GM19452 (cell line): Measurements from ENCODE around the gene RNU6-1.

ENCODE experiments used
- ATAC-seq: cut with Tn5 transposase; IDR thresholded peaks from one replicate; pipeline ENCODE4 v1.9.1; 2021; ENCODE audit not compliant: unreplicated experiment

The RNU6-1 gene

GRCh38 chr15:67839929-67840748 lies at the start of gene RNU6-1:
TSS of gene RNU6-1 (minus strand) at chr15:67840045.
- ATAC-seq: peak; percentile 86

GRCh38 chr15:67887776-67888175 lies 47.9 kb upstream of the RNU6-1 start:
- ATAC-seq: no peak

GRCh38 chr15:67885861-67886260 lies 46.0 kb upstream of the RNU6-1 start:
- ATAC-seq: no peak

GRCh38 chr15:67885175-67885523 lies 45.3 kb upstream of the RNU6-1 start:
- ATAC-seq: no peak

GRCh38 chr15:67884514-67885174 lies 44.8 kb upstream of the RNU6-1 start:
- no peak for ATAC-seq

GRCh38 chr15:67884009-67884408 lies 44.2 kb upstream of the RNU6-1 start:
- ATAC-seq: no peak

GRCh38 chr15:67883234-67883773 lies 43.5 kb upstream of the RNU6-1 start:
- ATAC-seq: no peak

- ATAC-seq: no peak
These were observed 42.8 kb upstream of the RNU6-1 start for GRCh38 chr15:67882487-67883233.

GRCh38 chr15:67880651-67881182 lies 40.9 kb upstream of the RNU6-1 start:
- ATAC-seq: no peak

- ATAC-seq: no peak
These were observed 39.7 kb upstream of the RNU6-1 start for GRCh38 chr15:67879440-67880129.

- ATAC-seq: no peak
These were observed 38.9 kb upstream of the RNU6-1 start for GRCh38 chr15:67878712-67879206.

GRCh38 chr15:67873777-67874176 lies 33.9 kb upstream of the RNU6-1 start:
- no peak for ATAC-seq

- no peak for ATAC-seq
These were observed 31.1 kb upstream of the RNU6-1 start for GRCh38 chr15:67870868-67871408.

- no peak for ATAC-seq
These were observed 29.9 kb upstream of the RNU6-1 start for GRCh38 chr15:67869701-67870100.

- ATAC-seq: no peak
These were observed 25.9 kb upstream of the RNU6-1 start for GRCh38 chr15:67865766-67866165.

- ATAC-seq: no peak
These were observed 25.5 kb upstream of the RNU6-1 start for GRCh38 chr15:67865331-67865730.

- peak; percentile 77 for ATAC-seq
These were observed 23.7 kb upstream of the RNU6-1 start for GRCh38 chr15:67863442-67863987.

- ATAC-seq: no peak
These were observed 23.1 kb upstream of the RNU6-1 start for GRCh38 chr15:67862750-67863441.

- ATAC-seq: no peak
These were observed 22.1 kb upstream of the RNU6-1 start for GRCh38 chr15:67861983-67862382.
